ENCODE results near the gene THSD7B. TPM values are rescaled to one million over a fixed set of nuclear protein-coding genes. Genes with fewer than 3 reads are reported as not detected.

THSD7B gene
- total RNA-seq, 1 donor from 2014 or later = 1.2 TPM

- Mint-ChIP-seq H3K4me3 (no peak overlapping the region), H3K36me3 (no peaks in the 10 kb centered on the region), H3K4me1 (no peaks in the 10 kb centered on the region), H3K9me3 (no peaks in the 10 kb centered on the region), H3K27ac (peak overlapping the region; percentile 17), H3K27me3 (ENCODE audit: insufficient read depth, low read depth) (no peaks in the 10 kb centered on the region)
- Histone ChIP-seq H3K27me3 (no peaks in the 10 kb centered on the region), H3K4me2 (no peak overlapping the region), H3F3A (ENCODE audit: low read depth) (no peaks in the 10 kb centered on the region), H3K9ac (no peak overlapping the region), H3K9me3 (ENCODE audit: low read depth) (no peaks in the 10 kb centered on the region), H4K20me1 (ENCODE audit: low read depth) (no peaks in the 10 kb centered on the region), H3K4me1 (peaks cover 4% of the 10 kb centered on the region), H2AFZ (replicated peaks) (no peak overlapping the region), H3K4me3 (no peak overlapping the region), H3K27ac (no peak overlapping the region), H3K79me2 (ENCODE audit: low read depth) (no peaks in the 10 kb centered on the region), H3K36me3 (no peaks in the 10 kb centered on the region)
- no peak for TF ChIP-seq EZH2 (IDR thresholded peaks at IDR 0.05)
- TF ChIP-seq EZH2phosphoT487 (IDR thresholded peaks at IDR 0.05) = no peak
- TF ChIP-seq, protein P1, sequence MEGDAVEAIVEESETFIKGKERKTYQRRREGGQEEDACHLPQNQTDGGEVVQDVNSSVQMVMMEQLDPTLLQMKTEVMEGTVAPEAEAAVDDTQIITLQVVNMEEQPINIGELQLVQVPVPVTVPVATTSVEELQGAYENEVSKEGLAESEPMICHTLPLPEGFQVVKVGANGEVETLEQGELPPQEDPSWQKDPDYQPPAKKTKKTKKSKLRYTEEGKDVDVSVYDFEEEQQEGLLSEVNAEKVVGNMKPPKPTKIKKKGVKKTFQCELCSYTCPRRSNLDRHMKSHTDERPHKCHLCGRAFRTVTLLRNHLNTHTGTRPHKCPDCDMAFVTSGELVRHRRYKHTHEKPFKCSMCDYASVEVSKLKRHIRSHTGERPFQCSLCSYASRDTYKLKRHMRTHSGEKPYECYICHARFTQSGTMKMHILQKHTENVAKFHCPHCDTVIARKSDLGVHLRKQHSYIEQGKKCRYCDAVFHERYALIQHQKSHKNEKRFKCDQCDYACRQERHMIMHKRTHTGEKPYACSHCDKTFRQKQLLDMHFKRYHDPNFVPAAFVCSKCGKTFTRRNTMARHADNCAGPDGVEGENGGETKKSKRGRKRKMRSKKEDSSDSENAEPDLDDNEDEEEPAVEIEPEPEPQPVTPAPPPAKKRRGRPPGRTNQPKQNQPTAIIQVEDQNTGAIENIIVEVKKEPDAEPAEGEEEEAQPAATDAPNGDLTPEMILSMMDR (IDR thresholded peaks at IDR 0.05) = no peak
- no peak for DNase-seq (ENCODE audit: low spot score)
Observed at GRCh38 chr2:137223722-137224121, 458.4 kb downstream of the THSD7B start.

GRCh38 chr2:137228566-137228965 lies 463.2 kb downstream of the THSD7B start:
- no peak overlapping the region for H2AFZ ChIP-seq (replicated peaks)

GRCh38 chr2:137229834-137230233 lies 464.5 kb downstream of the THSD7B start:
- no peak for DNase-seq (ENCODE audit: low spot score)
- Histone ChIP-seq H3K27ac (no peak overlapping the region), H4K20me1 (ENCODE audit: low read depth) (no peaks in the 10 kb centered on the region), H3K27me3 (no peaks in the 10 kb centered on the region), H3K9me3 (ENCODE audit: low read depth) (no peaks in the 10 kb centered on the region), H3K4me2 (no peak overlapping the region), H3K36me3 (no peaks in the 10 kb centered on the region), H3K79me2 (ENCODE audit: low read depth) (no peaks in the 10 kb centered on the region), H2AFZ (replicated peaks) (no peak overlapping the region), H3K9ac (no peak overlapping the region), H3K4me3 (no peak overlapping the region), H3F3A (ENCODE audit: low read depth) (no peaks in the 10 kb centered on the region), H3K4me1 (no peaks in the 10 kb centered on the region)
- H3K36me3 Mint-ChIP-seq = no peaks in the 10 kb centered on the region
- H3K4me1 Mint-ChIP-seq = peaks cover 14% of the 10 kb centered on the region
- TF ChIP-seq EZH2phosphoT487 (IDR thresholded peaks at IDR 0.05) (no peak), EZH2 (IDR thresholded peaks at IDR 0.05) (no peak)
- TF ChIP-seq, protein P1 (IDR thresholded peaks at IDR 0.05) = no peak
- no peak overlapping the region for H3K4me3 Mint-ChIP-seq
- H3K9me3 Mint-ChIP-seq = no peaks in the 10 kb centered on the region
- H3K27me3 Mint-ChIP-seq (ENCODE audit: insufficient read depth, low read depth) = no peaks in the 10 kb centered on the region
- H3K27ac Mint-ChIP-seq = no peak overlapping the region

More at GRCh38 chr2:137228566-137228965, 463.2 kb downstream of the THSD7B start:
- Histone ChIP-seq H3K4me3 (no peak overlapping the region), H3K27me3 (no peaks in the 10 kb centered on the region), H3K9ac (no peak overlapping the region), H3F3A (ENCODE audit: low read depth) (no peaks in the 10 kb centered on the region), H4K20me1 (ENCODE audit: low read depth) (no peaks in the 10 kb centered on the region), H3K9me3 (ENCODE audit: low read depth) (no peaks in the 10 kb centered on the region), H3K4me2 (no peak overlapping the region), H3K79me2 (ENCODE audit: low read depth) (no peaks in the 10 kb centered on the region), H3K27ac (no peak overlapping the region), H3K36me3 (no peaks in the 10 kb centered on the region), H3K4me1 (no peaks in the 10 kb centered on the region)
- Mint-ChIP-seq H3K9me3 (no peaks in the 10 kb centered on the region), H3K27ac (no peak overlapping the region), H3K4me3 (no peak overlapping the region), H3K36me3 (no peaks in the 10 kb centered on the region), H3K27me3 (ENCODE audit: insufficient read depth, low read depth) (no peaks in the 10 kb centered on the region), H3K4me1 (peaks cover 14% of the 10 kb centered on the region)
- TF ChIP-seq, protein P1 (IDR thresholded peaks at IDR 0.05) = no peak
- TF ChIP-seq EZH2 (IDR thresholded peaks at IDR 0.05) (no peak), EZH2phosphoT487 (IDR thresholded peaks at IDR 0.05) (no peak)
- no peak for DNase-seq (ENCODE audit: low spot score)

All from neural progenitor cell (in vitro differentiated cells).